GM12878 (cell line): ENCODE results near the gene SRGAP1. TPM values are rescaled to one million over a fixed set of nuclear protein-coding genes. Genes with fewer than 3 reads are reported as not detected.

Experiments used
- ATAC-seq: fragments of 200-7000 bp; cut with Tn5 transposase; 3 replicates; pipeline ENCODE4 v1.9.1; 2020; ENCODE audit warnings: mild to moderate bottlenecking, moderate library complexity
- BruUV-seq: library from RNA; stranded (reverse); fragments of 400-500 nt; replicated peaks from 2 replicates; lab custom pipeline; 2021; lab: Mats Ljungman, UMichigan
- CTCF ChIA-PET: fragments of 300-600 bp; sonication (Branson Sonifier 250); formaldehyde crosslinking; extraction: SDS; loops from one replicate; lab custom pipeline; 2021; ENCODE audit warnings: inconsistent platforms; lab: Yijun Ruan, JAX
- POLR2A ChIA-PET: fragments of 350-600 bp; formaldehyde crosslinking; extraction: SDS; loops from one replicate; lab custom pipeline; 2021; ENCODE audit warnings: inconsistent platforms; lab: Charles Lee
- RAD21 ChIA-PET: fragments of 300-600 bp; sonication (Branson Sonifier 250); formaldehyde crosslinking; loops from one replicate; lab custom pipeline; 2023; ENCODE audit warnings: antibody characterized with exemption; ENCODE audit not compliant: unreplicated experiment; lab: Charles Lee
- SMC1A ChIA-PET: fragments of 300-600 bp; sonication (Branson Sonifier 250); formaldehyde crosslinking; loops from one replicate; lab custom pipeline; 2023; ENCODE audit not compliant: unreplicated experiment, uncharacterized antibody; lab: Charles Lee
- DNase-seq: peaks from one replicate; pipeline ENCODE4 v3.0.0-alpha.2; 2011; ENCODE audit warnings: low read depth, low spot score
- FAIRE-seq: peaks from 3 replicates; lab custom pipeline; 2011; peaks lifted over from hg19 to GRCh38; lab: Jason Lieb, UNC
- H2AFZ ChIP-seq: 2 replicates; pipeline ENCODE4 v1.6.0; 2011; ENCODE audit warnings: low read depth, low read length, control low read depth; ENCODE audit not compliant: control insufficient read depth
- H3K27ac ChIP-seq: 2 replicates; pipeline ENCODE4 v1.5.1; 2011; ENCODE audit warnings: control low read depth; ENCODE audit not compliant: control insufficient read depth, insufficient read depth
- H3K27me3 ChIP-seq, 2 experiments: replicated peaks in 1 of 2; 2 replicates each; pipeline versions ENCODE4 v1.6.0 to v1.6.1; 2011; ENCODE audit warnings: low read length in 1 of 2; ENCODE audit not compliant: control insufficient read depth in 2 of 2, insufficient read depth in 2 of 2
- H3K36me3 ChIP-seq, 2 experiments: 2 replicates each; pipeline ENCODE4 v1.5.1; 2011; ENCODE audit warnings: low read length in 1 of 2; ENCODE audit not compliant: control insufficient read depth in 2 of 2, insufficient read depth in 2 of 2
- H3K4me1 ChIP-seq: 2 replicates; pipeline ENCODE4 v1.6.1; 2011; ENCODE audit warnings: mild to moderate bottlenecking, low read length, moderate library complexity, mixed read lengths; ENCODE audit not compliant: control insufficient read depth, insufficient read depth
- H3K4me2 ChIP-seq: 2 replicates; pipeline ENCODE4 v1.6.0; 2011; ENCODE audit warnings: control low read depth; ENCODE audit not compliant: control insufficient read depth, insufficient read depth
- H3K4me3 ChIP-seq: fragments of 200-600 bp; sonication (generic); 2 replicates; pipeline ENCODE4 v1.5.1; 2016
- H3K79me2 ChIP-seq: 2 replicates; pipeline ENCODE4 v1.6.0; 2011; ENCODE audit warnings: low read length; ENCODE audit not compliant: control insufficient read depth, insufficient read depth
- H3K9ac ChIP-seq: 2 replicates; pipeline ENCODE4 v1.8.0; 2011; ENCODE audit warnings: low read length, control low read depth, mixed read lengths; ENCODE audit not compliant: control insufficient read depth, insufficient read depth
- H3K9me3 ChIP-seq: replicated peaks from 3 replicates; pipeline ENCODE4 v1.5.1; 2011; ENCODE audit warnings: mild to moderate bottlenecking, low read length; ENCODE audit not compliant: control insufficient read depth, insufficient read depth
- H4K20me1 ChIP-seq: 2 replicates; pipeline ENCODE4 v1.6.0; 2011; ENCODE audit not compliant: control insufficient read depth, insufficient read depth
- DPF2 ChIP-seq: fragments of 450-650 bp; IDR thresholded peaks from 2 replicates; pipeline ENCODE4 v1.6.1; 2017; ENCODE audit warnings: mild to moderate bottlenecking
- PML ChIP-seq: IDR thresholded peaks from 2 replicates; pipeline ENCODE4 v1.6.1; 2012; ENCODE audit warnings: low read length, inconsistent platforms
- RBBP5 ChIP-seq: fragments of 200-600 bp; sonication (generic); conservative IDR thresholded peaks from 2 replicates; pipeline ENCODE4 v1.6.1; 2016
- YBX1 ChIP-seq: fragments of 450-650 bp; IDR thresholded peaks from 2 replicates; pipeline ENCODE4 v1.6.1; 2016; ENCODE audit warnings: antibody characterized with exemption
- ZBTB4 ChIP-seq: fragments of 450-650 bp; formaldehyde crosslinking; IDR thresholded peaks from 2 replicates; pipeline ENCODE4 v1.4.0; 2022; ENCODE audit warnings: mild to moderate bottlenecking, moderate library complexity
- WGBS: methylation state at CpG from one replicate; pipeline ENCODE4 v1.1.6; 2016; ENCODE audit warnings: low lambda C conversion rate; ENCODE audit not compliant: insufficient replicate concordance, insufficient coverage; ENCODE audit errors: missing lambda C conversion rate; 5-methylcytosine and 5-hydroxymethylcytosine counted together
- in situ Hi-C: fragments of 300-500 bp; cut with MboI; formaldehyde crosslinking; loops from 9 replicates; pipeline ENCODE4 v1.14.3; 2018; ENCODE audit warnings: mixed read lengths
- intact Hi-C: fragments of 100-400 bp; cut with micrococcal nuclease; formaldehyde crosslinking; loops from one replicate; pipeline ENCODE4 v1.14.2; 2022; ENCODE audit not compliant: unreplicated experiment
- polyA plus RNA-seq, 11 experiments: library from polyadenylated mRNA; depleted of rRNA in 4 of 11; unstranded in 6 of 11; stranded (reverse) in 5 of 11; fragments of >200 nt; fragmentation: Nextera tagmentation in 4 of 11; fragmentation: Illumina TruSeq in 1 of 11; extraction: Ambion mirVana in 4 of 11; extraction: Trizol in 1 of 11; gene quantifications; 1 replicate in 1 of 11; 2 replicates in 10 of 11; pipeline versions ENCODE4 v1.2.1 to v1.2.3, GENCODE V29; 2011 to 2016; ENCODE audit warnings: inconsistent platforms in 2 of 11, missing spikeins in 2 of 11, low read depth in 1 of 11
- total RNA-seq, 4 experiments: library from RNA; depleted of rRNA in 3 of 4; stranded (reverse); fragments of >200 nt in 3 of 4; fragmentation: Illumina TruSeq in 1 of 4; extraction: Trizol in 1 of 4; gene quantifications; 2 replicates each; pipeline versions ENCODE4 v1.2.1 to v1.2.3, GENCODE V29; 2013 to 2021

The SRGAP1 gene
- total and polyA plus RNA-seq, 10 of the 15 experiments (the other 5 are each of a cell fraction or from before 2014, with no cell fraction given): 0.16 to 0.85 (median 0.46) TPM

- Histone ChIP-seq H3K9ac (no peak overlapping the region), H3K4me1 (no peaks in the 10 kb centered on the region), H3K27me3 (no peaks in the 10 kb centered on the region), H3K4me3 (no peak overlapping the region), H2AFZ (no peak overlapping the region), H3K27ac (no peak overlapping the region), H3K4me2 (no peak overlapping the region), H3K9me3 (no peaks in the 10 kb centered on the region), H3K36me3 (no peaks in the 10 kb centered on the region), H3K79me2 (no peaks in the 10 kb centered on the region), H4K20me1 (no peaks in the 10 kb centered on the region)
- TF ChIP-seq DPF2 (no peak), YBX1 (no peak), PML (no peak), ZBTB4 (no peak), RBBP5 (no peak)
- ATAC-seq (no peak), DNase-seq (no peak), FAIRE-seq (no peak)
- in situ Hi-C loops (no loop called here), intact Hi-C loops (no loop called here)
- SMC1A ChIA-PET: no interaction called here
- CTCF ChIA-PET: no interaction called here
- no TSS peak for BruUV-seq
- WGBS: 20% methylated on average over 2 of the region's 2 CpGs
- RAD21 ChIA-PET: no interaction called here
- POLR2A ChIA-PET: no interaction called here
Measured at GRCh38 chr12:64065881-64066451, 221.5 kb downstream of the SRGAP1 start.
